Activated naive CD8-positive, alpha-beta T cell treated with anti-CD3 and anti-CD28 coated beads, Interleukin-2, amount 50 U/mL, for 24 hours (primary cell): ENCODE measurements around the gene UBAC2.

ENCODE experiments used
- ATAC-seq: fragments of 150-1000 bp; cut with Tn5 transposase; one replicate; pipeline ENCODE4 v1.10.0; 2021
- DNase-seq: peaks from one replicate; pipeline ENCODE4 v3.0.0; 2021
- H3K27ac Mint-ChIP-seq: one replicate; pipeline ENCODE4 v1.8.0; 2021; ENCODE audit warnings: mild to moderate bottlenecking, mixed read lengths
- H3K27me3 Mint-ChIP-seq: one replicate; pipeline ENCODE4 v1.8.0; 2021; ENCODE audit warnings: mixed read lengths
- H3K36me3 Mint-ChIP-seq: one replicate; pipeline ENCODE4 v1.8.0; 2021; ENCODE audit warnings: low read depth, mixed read lengths
- H3K4me1 Mint-ChIP-seq: one replicate; pipeline ENCODE4 v1.8.0; 2021; ENCODE audit warnings: mixed read lengths
- H3K4me3 Mint-ChIP-seq: one replicate; pipeline ENCODE4 v1.8.0; 2021; ENCODE audit warnings: mild to moderate bottlenecking, moderate library complexity, mixed read lengths
- H3K9me3 Mint-ChIP-seq: one replicate; pipeline ENCODE4 v1.8.0; 2021; ENCODE audit warnings: mixed read lengths

Gene UBAC2

GRCh38 chr13:99375738-99376080 lies 175.1 kb downstream of the UBAC2 start:
- DNase-seq, result peak; percentile 1
- Mint-ChIP-seq H3K4me1 (peaks cover 91% of the 10 kb centered on the region), H3K4me3 (no peak overlapping the region), H3K9me3 (no peaks in the 10 kb centered on the region), H3K27me3 (no peaks in the 10 kb centered on the region), H3K36me3 (peaks cover 53% of the 10 kb centered on the region), H3K27ac (peak overlapping the region; percentile 84)
- no peak for ATAC-seq

GRCh38 chr13:99376132-99376531 lies 175.5 kb downstream of the UBAC2 start:
- Mint-ChIP-seq H3K27ac (peak overlapping the region; percentile 84), H3K4me3 (no peak overlapping the region), H3K9me3 (no peaks in the 10 kb centered on the region), H3K4me1 (peaks cover 91% of the 10 kb centered on the region), H3K27me3 (no peaks in the 10 kb centered on the region), H3K36me3 (peaks cover 51% of the 10 kb centered on the region)
- ATAC-seq (no peak), DNase-seq (peak; percentile 30)

- Mint-ChIP-seq H3K4me3 (no peak overlapping the region), H3K9me3 (no peaks in the 10 kb centered on the region), H3K4me1 (peaks cover 92% of the 10 kb centered on the region), H3K27ac (peak overlapping the region; percentile 84), H3K36me3 (peaks cover 52% of the 10 kb centered on the region), H3K27me3 (no peaks in the 10 kb centered on the region)
- ATAC-seq (no peak), DNase-seq (peak; percentile 2)
Measured at GRCh38 chr13:99376924-99377323, 176.3 kb downstream of the UBAC2 start.

GRCh38 chr13:99377641-99378040 lies 177.0 kb downstream of the UBAC2 start:
- Mint-ChIP-seq H3K9me3 (no peaks in the 10 kb centered on the region), H3K4me1 (peaks cover 92% of the 10 kb centered on the region), H3K4me3 (no peak overlapping the region), H3K36me3 (peaks cover 47% of the 10 kb centered on the region), H3K27ac (no peak overlapping the region), H3K27me3 (no peaks in the 10 kb centered on the region)
- DNase-seq (peak; percentile 1), ATAC-seq (no peak)

DNA sequence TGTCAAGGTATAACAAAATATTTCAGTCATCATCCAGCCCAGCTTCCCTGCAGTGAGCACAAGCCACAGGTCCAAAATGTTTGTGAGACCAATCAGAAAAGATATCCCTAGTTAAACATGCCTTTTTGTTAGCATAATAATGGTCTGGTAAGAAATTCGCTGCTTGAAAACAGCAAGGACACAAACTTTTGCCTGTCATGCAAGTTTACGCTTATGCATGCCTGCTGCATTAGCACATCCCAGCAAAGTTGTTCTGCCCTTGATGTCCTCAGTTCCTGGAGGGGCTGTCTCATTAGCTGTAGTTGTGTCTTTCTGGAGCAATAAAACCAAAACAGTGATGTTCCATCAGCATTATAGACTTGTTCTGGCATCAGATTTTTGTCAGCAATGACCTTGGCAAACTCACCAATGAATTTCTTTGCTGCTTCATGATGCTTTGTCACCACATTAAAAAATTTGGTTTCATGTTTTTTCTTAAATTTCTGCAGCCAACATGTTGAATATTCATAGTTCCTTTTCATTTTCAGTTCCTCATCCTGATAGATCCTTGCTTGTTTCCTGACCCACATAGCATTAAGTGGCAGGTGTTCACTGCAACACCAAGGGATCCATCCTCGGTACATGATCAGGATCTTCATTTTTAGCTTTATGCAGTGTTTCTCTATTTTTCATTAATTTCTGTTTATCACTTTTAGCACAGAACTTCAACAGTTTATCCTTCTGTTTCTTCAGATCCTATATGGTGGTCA lies 178.5 kb downstream of the UBAC2 start:
- DNase-seq, result peak; percentile 1
- peaks cover 43% of the 10 kb centered on the region for H3K36me3 Mint-ChIP-seq
- no peaks in the 10 kb centered on the region for H3K9me3 Mint-ChIP-seq
- H3K27ac Mint-ChIP-seq, result no peak overlapping the region
- ATAC-seq, result no peak
- H3K4me1 Mint-ChIP-seq, result peaks cover 94% of the 10 kb centered on the region
- no peaks in the 10 kb centered on the region for H3K27me3 Mint-ChIP-seq
- no peak overlapping the region for H3K4me3 Mint-ChIP-seq

GRCh38 chr13:99379856-99380801 lies 179.5 kb downstream of the UBAC2 start:
- no peak for ATAC-seq
- H3K27me3 Mint-ChIP-seq, result no peaks in the 10 kb centered on the region
- DNase-seq, result peak; percentile 2
- no peaks in the 10 kb centered on the region for H3K9me3 Mint-ChIP-seq
- peaks cover 35% of the 10 kb centered on the region for H3K36me3 Mint-ChIP-seq
- H3K4me1 Mint-ChIP-seq, result peaks cover 93% of the 10 kb centered on the region
- peak overlapping the region; percentile 97 for H3K27ac Mint-ChIP-seq
- no peak overlapping the region for H3K4me3 Mint-ChIP-seq

DNA sequence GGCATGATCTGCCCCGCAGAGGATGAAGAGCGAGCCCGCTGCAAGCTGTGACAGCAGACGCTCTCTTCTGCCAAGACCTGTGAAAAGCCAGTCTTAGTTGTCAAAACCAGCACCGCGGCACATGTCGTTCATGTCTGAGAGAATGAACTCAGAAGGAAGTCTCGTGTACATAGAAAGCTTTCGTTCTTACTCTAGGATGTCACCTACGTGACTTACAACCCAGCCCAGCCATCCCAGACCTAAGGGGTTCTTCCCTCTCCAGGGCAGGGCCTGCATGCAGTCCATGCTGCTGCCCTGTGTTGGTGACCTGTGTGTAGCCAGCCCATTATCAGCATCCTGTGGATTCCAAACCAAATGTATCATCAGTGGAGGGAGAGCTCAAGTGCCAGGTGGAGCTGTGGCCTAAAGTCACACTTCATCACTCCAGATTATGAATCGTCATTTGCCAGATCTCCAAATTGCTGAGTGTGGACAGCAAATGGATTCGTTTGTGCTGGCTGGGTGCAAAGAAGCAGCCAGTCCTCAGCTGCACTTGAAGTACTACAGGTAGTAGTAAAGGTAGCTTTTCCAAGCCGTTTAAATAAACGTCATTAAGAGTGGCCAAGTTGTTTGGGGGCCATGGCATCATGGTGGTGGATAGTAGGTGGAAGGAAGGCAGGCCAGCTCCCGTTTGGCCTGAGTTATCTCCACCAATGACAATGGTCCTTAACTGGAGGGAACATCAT lies 180.4 kb downstream of the UBAC2 start:
- DNase-seq (peak; percentile 65), ATAC-seq (peak; percentile 48)
- Mint-ChIP-seq H3K27ac (peak overlapping the region; percentile 97), H3K4me1 (peaks cover 93% of the 10 kb centered on the region), H3K36me3 (peaks cover 40% of the 10 kb centered on the region), H3K27me3 (no peaks in the 10 kb centered on the region), H3K4me3 (peak overlapping the region; percentile 7), H3K9me3 (no peaks in the 10 kb centered on the region)

GRCh38 chr13:99381766-99382165 lies 181.1 kb downstream of the UBAC2 start:
- Mint-ChIP-seq H3K27ac (peak overlapping the region; percentile 97), H3K9me3 (no peaks in the 10 kb centered on the region), H3K36me3 (peaks cover 41% of the 10 kb centered on the region), H3K27me3 (no peaks in the 10 kb centered on the region), H3K4me3 (peak overlapping the region; percentile 7), H3K4me1 (peaks cover 93% of the 10 kb centered on the region)
- peak; percentile 4 for ATAC-seq
- peak; percentile 1 for DNase-seq

GRCh38 chr13:99382428-99383133 lies 181.9 kb downstream of the UBAC2 start:
- peak; percentile 38 for ATAC-seq
- no peaks in the 10 kb centered on the region for H3K27me3 Mint-ChIP-seq
- peak; percentile 60 for DNase-seq

GRCh38 chr13:99383511-99383921 lies 182.9 kb downstream of the UBAC2 start:
- Mint-ChIP-seq H3K27ac (peak overlapping the region; percentile 97), H3K4me3 (peak overlapping the region; percentile 55), H3K4me1 (peaks cover 99% of the 10 kb centered on the region), H3K9me3 (no peaks in the 10 kb centered on the region), H3K36me3 (peaks cover 44% of the 10 kb centered on the region), H3K27me3 (no peaks in the 10 kb centered on the region)
- ATAC-seq (no peak), DNase-seq (peak; percentile 27)

More at GRCh38 chr13:99382428-99383133, 181.9 kb downstream of the UBAC2 start:
- Mint-ChIP-seq H3K4me1 (peaks cover 95% of the 10 kb centered on the region), H3K36me3 (peaks cover 40% of the 10 kb centered on the region), H3K9me3 (no peaks in the 10 kb centered on the region), H3K4me3 (peak overlapping the region; percentile 55), H3K27ac (peak overlapping the region; percentile 97)

DNA sequence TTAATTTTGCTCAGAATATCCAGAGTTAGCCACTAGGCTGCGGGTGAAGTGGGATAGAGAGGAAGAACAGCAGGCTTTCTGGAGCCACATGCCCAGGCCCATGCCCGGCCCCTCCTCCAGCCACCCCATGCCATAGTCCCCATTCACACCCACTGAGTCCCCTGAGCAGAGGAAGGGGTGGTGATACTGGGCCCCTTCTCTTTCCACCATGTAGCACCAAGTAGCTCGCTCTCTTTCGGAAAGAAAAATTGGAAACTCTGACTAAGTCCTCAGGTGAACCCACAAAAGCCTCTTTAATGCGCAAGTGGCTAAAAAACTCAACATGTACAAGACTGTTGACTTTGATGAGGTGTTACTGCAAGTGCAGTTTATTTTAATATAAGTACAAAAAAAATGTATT lies 183.3 kb downstream of the UBAC2 start:
- no peaks in the 10 kb centered on the region for H3K27me3 Mint-ChIP-seq
- H3K27ac Mint-ChIP-seq, result peak overlapping the region; percentile 97
- peak; percentile 67 for ATAC-seq
- H3K36me3 Mint-ChIP-seq, result peaks cover 44% of the 10 kb centered on the region
- peak overlapping the region; percentile 24 for H3K4me3 Mint-ChIP-seq
- H3K9me3 Mint-ChIP-seq, result no peaks in the 10 kb centered on the region
- DNase-seq, result peak; percentile 48
- peaks cover 97% of the 10 kb centered on the region for H3K4me1 Mint-ChIP-seq

DNA sequence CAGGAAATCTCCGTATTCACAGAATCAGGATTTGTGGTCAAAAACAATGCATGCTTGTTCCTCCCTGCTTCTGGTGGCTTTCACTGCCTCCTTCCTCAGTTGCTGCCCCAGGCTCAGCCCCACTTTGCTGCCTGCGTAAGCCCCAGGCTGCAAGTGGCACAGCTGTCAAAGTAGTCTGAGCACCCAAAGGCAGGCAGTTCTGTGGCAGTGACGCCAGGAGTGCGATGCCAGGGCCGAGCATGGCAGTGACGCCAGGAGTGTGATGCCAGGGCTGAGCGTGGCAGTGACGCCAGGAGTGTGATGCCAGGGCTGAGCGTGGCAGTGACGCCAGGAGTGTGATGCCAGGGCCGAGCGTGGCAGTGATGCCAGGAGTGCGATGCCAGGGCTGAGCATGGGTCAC lies 183.8 kb downstream of the UBAC2 start:
- H3K4me1 Mint-ChIP-seq, result peaks cover 95% of the 10 kb centered on the region
- H3K4me3 Mint-ChIP-seq, result no peak overlapping the region
- H3K36me3 Mint-ChIP-seq, result peaks cover 41% of the 10 kb centered on the region
- H3K9me3 Mint-ChIP-seq, result no peaks in the 10 kb centered on the region
- H3K27ac Mint-ChIP-seq, result peak overlapping the region; percentile 97
- DNase-seq (peak; percentile 48), ATAC-seq (peak; percentile 30)
- H3K27me3 Mint-ChIP-seq, result no peaks in the 10 kb centered on the region

DNA sequence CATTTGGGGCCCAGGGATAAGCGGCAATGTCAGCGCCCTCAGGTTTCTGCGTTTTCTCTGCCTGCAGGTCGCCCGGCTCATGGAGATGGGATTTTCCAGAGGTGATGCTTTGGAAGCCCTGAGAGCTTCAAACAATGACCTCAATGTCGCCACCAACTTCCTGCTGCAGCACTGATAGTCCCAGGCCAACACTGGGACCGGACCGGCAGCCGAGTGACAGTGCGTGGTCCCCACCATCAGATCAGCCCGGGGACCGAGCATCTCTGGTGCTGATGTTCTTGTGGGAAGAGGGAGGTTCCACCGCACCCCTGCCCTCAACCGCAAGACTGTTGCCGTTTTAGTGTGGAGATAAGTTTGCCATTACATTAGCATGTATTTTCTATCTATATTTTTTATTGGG lies 184.5 kb downstream of the UBAC2 start:
- no peaks in the 10 kb centered on the region for H3K9me3 Mint-ChIP-seq
- H3K4me3 Mint-ChIP-seq, result no peak overlapping the region
- H3K27me3 Mint-ChIP-seq, result no peaks in the 10 kb centered on the region
- H3K4me1 Mint-ChIP-seq, result peaks cover 89% of the 10 kb centered on the region
- peaks cover 37% of the 10 kb centered on the region for H3K36me3 Mint-ChIP-seq
- H3K27ac Mint-ChIP-seq, result peak overlapping the region; percentile 97
- DNase-seq, result peak; percentile 6
- no peak for ATAC-seq

DNA sequence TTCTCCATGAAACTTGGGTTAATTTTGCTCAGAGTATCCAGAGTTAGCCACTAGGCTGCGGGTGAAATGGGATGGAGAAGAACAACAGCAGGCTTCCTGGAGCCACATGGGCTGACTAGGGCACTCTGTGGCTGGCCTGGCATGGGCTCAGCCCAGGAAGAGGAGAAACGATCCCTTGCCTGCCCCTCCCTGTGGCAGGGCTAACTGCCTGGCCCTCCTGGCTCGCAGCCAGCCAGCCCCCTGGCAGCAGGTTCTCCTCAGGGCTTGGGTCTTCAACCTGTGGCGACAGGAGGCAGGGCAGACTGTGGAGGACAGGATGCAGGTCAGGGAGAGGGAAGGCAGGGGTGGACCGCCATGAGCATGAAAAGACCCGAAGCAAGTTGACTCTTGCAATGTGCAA lies 185.3 kb downstream of the UBAC2 start:
- ATAC-seq (no peak), DNase-seq (peak; percentile 6)
- Mint-ChIP-seq H3K27ac (peak overlapping the region; percentile 97), H3K9me3 (no peaks in the 10 kb centered on the region), H3K4me1 (peaks cover 81% of the 10 kb centered on the region), H3K36me3 (peaks cover 37% of the 10 kb centered on the region), H3K27me3 (no peaks in the 10 kb centered on the region), H3K4me3 (no peak overlapping the region)
